ENCODE measurements around the gene NSDHL.

NSDHL gene

DNA sequence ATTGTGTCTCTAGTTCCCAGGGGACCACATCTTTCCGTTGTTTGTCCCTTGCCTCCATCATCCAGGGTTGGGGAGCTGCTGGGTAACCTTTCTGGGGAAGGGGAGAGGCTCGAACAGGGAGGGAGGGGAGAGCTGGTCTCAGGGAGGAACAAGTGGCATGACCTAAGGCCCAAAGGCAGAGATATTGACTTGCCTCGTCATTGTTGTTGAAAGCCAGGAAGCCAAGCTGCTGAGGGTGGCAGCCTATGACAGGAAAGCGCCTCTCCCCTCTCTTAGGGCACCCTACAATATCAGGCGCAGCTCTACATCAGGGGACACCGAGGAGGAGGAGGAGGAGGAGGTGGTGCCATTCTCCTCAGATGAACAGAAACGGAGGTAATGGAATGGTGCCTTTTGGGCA is 87.8 kb downstream of the NSDHL start:
- no peak overlapping the region for H3K27ac ChIP-seq (ENCODE audit: low read depth, low read length)
- no peak overlapping the region for H3K9ac ChIP-seq (ENCODE audit: low read length)
- H3K4me1 ChIP-seq (ENCODE audit: control insufficient read depth in 1 of 2, insufficient read depth in 2 of 2, low read length in 2 of 2), result no peaks in the 10 kb centered on the region
- H2AFZ ChIP-seq (ENCODE audit: insufficient read depth, low read length, poor library complexity), result no peak overlapping the region
- no peak overlapping the region for H3K4me3 ChIP-seq (ENCODE audit: low read depth, low read length)
- H4K8ac ChIP-seq (ENCODE audit: low read depth, low read length), result no peak overlapping the region
- no peak overlapping the region for H3K14ac ChIP-seq (ENCODE audit: low read length)
- H2BK120ac ChIP-seq (ENCODE audit: insufficient read depth, low read length, poor library complexity), result no peak overlapping the region
- no peaks in the 10 kb centered on the region for H3K79me1 ChIP-seq (ENCODE audit: low read length)
- WGBS (ENCODE audit: extremely low coverage, insufficient coverage, insufficient read length), result no CpG with 5 or more reads among the region's 7 CpGs
- no peak overlapping the region for H4K91ac ChIP-seq (ENCODE audit: low read depth, low read length)
- no peak overlapping the region for H3K4ac ChIP-seq (ENCODE audit: low read depth, low read length)
- DNase-seq, result no peak
- no peaks in the 10 kb centered on the region for H3K9me3 ChIP-seq (ENCODE audit: insufficient read depth, low read depth, low read length)
- no peak overlapping the region for H4K12ac ChIP-seq (ENCODE audit: low read depth, low read length)
- no peak overlapping the region for H3K18ac ChIP-seq (ENCODE audit: low read length)
- H3K36me3 ChIP-seq (ENCODE audit: control insufficient read depth in 1 of 2, insufficient read depth in 2 of 2, low read length in 2 of 2), result peaks cover 26 to 47% of the 10 kb centered on the region in 2 experiments
- no peaks in the 10 kb centered on the region for H3K79me2 ChIP-seq (ENCODE audit: control insufficient read depth, insufficient read depth, low read length, poor library complexity)
- H3K4me2 ChIP-seq (ENCODE audit: low read length), result no peak overlapping the region
- no peak overlapping the region for H2AK5ac ChIP-seq (ENCODE audit: low read length)
- no peak overlapping the region for H2BK5ac ChIP-seq (ENCODE audit: low read depth, low read length, poor library complexity)
- no peak overlapping the region for H3K23ac ChIP-seq (ENCODE audit: low read length)
- no peaks in the 10 kb centered on the region for H3K27me3 ChIP-seq (ENCODE audit: insufficient read depth, low read length)
- no peak overlapping the region for H2BK12ac ChIP-seq (ENCODE audit: low read length)
